HL-60/S4 treated with phorbol 12-myristate 13-acetate at 8.2 ng/mL for 4 days and 3 days (cell line): ENCODE results near the gene FBXO31.

Experiments
- in situ Hi-C: fragments of 300-500 bp; cut with MboI; formaldehyde crosslinking; loops from 2 replicates; pipeline ENCODE4 v1.15.0; 2022; ENCODE audit warnings: low sequenced_read_pairs

FBXO31 gene

DNA sequence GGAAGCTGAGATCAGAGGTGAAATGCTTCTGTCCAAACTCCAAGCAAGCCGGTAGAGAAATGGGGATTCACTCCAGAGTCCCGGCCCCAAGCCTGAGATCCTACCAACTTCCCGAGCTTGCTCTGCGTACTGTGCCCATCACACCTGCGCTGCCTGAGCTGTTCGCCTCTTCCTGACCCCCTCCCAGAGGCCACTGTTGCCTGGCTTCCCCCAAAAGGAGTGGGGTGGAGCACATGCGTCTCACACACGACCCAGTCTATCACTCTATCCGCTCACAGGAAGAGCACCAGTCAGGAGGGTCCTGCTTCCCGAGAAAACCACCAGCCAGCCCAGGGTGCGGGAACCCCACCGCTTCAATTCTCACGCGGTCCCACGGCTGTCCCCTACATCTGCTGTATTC lies 52.9 kb downstream of the FBXO31 start:
- in situ Hi-C loops, result no loop called here

DNA sequence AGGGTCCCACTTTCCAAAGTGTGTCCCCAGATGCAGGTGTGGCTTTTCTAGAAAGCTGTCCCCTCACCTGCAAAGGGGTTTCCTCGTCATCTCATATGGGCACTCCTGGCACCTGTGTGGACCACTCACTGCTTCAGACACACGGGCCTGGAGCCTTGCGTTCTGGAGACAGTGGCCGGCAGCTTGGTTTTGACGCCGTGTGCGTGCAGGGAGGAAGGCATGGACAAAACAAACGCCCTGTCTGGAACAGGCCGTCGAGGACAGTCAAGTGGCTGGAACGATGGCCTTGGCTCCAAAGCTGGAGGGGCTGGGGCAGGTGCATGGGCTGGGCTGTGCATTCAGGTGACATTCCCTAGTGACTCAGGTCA lies 53.3 kb downstream of the FBXO31 start:
- in situ Hi-C loops, result no loop called here

DNA sequence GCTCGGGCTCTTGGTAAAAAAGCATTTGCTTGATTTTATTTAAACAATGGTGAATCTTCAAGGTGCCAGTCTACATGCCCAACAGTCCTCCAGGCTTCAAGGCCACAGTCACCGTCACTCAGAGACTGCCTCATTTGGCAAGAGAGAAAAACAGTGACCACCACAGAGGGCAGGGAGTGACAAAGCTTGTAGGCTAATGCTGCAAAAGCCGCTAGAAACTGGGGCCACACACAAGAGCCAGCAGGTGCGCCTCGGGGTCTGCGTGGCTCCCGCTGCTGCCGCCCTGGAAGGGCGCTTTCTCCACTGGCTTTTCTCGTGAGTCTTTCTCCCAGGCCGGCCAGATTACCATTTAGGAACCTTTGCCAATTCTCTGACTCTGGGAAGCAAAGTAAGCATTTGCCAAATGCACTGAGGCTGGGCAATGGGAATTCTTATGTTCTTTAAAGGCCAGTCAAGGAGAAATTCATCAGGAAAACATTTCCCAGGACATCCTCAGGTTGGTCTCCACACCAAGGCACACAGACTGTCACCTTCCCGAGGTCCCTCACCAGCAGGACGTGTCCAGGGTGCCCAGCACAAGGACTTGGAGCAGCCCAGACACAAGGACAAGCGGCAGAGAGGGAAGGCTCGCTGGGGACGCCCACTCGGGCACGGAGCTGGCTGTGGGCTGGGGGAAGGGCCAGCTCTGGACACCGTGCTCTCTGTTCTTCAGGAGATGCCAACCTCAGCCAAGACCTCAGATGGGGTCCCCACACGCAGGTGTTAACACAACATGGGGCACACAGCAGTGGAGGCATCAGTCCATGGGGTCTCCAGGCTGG lies 53.9 kb downstream of the FBXO31 start:
- in situ Hi-C loops, result no loop called here

DNA sequence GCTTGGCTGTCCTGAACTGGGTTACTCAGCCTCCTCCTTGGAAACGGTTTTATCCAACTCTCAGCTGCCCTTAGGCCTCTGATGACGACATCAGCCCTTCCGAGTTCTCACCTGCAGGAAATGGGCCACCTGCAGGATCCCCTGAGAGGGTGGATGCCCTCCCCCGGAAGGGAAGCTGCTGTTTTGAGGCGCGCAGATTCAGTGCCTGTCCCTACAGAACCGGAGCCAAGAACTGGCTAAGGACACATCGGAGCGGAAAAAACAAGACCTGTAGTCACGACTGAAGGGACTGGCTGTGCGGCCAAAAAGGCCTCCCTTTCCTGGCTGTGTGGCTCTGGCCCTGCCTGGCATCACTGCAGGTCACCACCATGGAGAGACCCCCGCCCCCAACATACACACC lies 54.7 kb downstream of the FBXO31 start:
- in situ Hi-C loops, result no loop called here

DNA sequence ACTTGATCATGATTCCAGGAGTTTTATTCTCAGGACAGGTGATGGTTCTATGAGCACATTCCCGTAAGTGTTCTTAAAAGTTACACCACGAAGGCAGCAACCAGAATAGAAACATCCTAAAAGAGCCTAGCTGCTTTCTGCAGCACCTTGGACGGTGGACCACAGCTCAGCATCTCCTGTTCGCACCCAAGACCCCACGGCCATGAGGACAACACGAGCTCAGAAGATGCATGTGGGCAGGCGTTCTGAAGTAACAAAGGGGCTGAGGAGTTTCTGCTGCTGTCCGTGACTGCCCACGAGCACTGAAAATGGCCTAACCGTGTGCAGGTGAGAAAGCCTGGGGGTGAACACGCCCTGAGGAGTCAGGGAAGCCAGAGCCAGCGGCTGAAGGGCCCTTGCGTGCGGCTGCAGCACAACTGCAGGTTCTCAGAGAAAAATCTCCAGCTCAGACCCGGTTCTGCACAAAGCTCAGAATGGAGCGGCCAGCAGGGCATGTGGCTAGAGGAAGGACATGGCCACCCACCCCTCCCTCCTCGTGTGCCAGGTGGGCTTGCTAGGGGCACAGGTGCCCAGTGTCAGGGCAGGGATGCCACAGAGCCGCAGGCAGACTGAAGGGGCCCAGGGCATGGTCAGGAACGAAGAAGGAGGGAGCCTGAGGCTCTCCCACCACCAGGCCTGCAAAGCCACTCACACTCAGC lies 55.6 kb downstream of the FBXO31 start:
- in situ Hi-C loops, result no loop called here

DNA sequence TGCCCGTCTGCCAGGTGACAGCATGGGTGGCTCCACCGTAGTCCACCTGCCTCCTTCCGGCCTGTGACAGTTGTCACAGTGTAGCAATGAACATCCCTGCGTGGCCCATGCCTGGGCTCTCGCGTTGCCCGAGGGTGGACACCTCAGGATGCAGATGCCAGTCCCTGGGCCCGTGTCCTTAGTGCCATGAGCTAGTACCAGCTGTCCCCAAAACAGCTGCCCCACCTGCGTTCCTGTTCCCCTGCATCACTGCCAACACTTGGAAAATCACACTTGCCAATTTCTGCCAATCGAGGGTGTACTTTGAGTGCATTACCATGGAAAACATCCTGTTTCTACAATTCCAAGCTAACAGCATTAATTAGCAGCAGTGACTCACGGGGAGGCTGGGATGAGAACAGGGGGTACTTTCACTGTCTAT lies 57.4 kb downstream of the FBXO31 start:
- in situ Hi-C loops, result no loop called here

DNA sequence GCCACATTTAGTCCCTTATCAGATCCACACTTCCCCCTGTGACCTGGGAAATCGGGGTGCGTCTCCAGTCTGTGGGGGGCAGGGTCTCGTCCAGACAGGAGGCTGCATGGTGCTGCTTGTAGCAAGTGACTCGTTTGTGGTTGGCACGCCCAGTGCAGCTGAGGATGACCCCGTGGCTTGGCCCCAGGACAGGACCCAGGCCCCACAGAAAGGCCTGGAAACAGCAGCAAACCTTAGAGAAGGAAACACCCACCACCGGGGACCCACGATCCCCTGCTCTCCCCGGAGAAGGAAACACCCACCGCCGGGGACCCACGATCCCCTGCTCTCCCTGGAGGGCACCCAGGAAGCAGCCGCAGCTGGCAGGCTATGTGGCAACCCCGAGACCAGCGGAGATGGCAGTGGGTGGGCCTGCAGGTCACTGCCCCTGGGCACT lies 58.1 kb downstream of the FBXO31 start:
- in situ Hi-C loops, result no loop called here

DNA sequence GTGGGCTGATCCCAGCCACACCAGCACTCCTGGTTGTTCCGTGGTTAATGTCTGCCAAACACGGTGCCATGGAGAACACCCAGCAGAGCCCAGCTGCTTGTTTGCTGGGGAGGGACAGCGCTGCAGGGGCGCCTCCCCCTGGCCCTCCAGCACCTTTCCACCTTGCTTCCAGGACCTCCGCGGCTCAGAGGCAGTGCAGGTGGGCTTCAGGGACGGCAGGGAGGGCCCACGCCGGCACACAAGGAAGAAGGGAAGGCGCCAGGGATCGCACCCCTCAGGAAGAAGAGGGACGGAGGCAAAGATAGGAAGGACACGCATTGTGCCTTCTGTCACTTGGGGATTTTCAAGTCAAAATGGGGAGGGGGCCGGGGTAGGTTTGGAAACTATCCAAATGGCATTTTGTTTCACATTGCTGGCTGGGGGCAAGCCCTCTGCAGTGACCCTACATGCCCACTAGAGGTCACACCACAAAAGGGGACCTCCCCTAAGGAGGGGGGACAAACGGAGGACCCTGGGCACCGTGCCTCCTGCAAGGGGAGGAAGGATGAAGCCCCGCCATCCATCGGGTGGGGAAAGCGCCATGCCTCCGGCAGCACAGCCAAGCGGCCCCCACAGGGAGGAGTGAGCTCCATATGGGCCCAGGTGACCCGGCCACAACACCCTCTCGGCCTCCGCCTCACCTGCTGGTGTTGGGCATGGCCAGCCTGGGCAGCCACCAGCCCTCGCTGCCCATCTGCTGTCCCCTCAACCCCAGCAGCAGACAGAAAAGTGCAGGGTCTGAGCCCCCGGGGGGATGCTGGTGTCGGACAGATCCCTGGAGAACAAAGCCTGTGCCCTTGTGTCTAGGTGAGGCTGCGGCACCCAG lies 58.9 kb downstream of the FBXO31 start:
- in situ Hi-C loops, result no loop called here

DNA sequence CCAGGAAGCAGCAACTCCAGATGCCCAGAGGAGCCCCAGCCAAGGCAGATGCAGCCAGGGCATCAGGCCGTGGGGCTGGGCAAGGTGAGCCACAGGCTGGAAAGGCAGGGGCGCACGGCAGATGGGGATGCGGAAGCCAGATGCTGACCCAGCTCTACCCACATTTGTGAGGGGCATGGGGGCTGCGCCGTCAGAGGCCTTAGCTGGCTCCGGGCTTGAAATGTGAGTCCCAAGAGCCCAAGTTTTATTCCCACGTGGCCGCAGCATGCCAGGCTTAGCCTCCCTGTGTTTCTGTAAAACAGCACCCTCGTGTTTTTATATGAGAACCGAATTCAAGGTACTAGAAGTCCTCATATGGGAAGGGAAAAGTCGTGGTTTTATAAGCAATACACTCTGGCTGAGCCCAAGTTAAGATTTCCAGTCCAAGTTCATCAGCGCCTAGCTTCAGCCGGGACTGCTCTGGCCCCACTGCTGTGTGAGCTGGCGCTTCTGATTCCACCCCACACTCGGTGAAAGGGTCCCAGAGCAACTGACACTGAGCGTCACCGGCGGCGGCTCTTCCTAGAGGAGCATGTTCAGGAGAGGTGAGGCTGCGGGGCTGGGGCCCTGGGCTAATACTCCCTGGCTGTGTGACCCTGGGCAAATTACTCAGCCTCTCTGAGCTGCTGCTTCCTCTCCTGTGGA lies 59.7 kb downstream of the FBXO31 start:
- in situ Hi-C loops, result no loop called here

DNA sequence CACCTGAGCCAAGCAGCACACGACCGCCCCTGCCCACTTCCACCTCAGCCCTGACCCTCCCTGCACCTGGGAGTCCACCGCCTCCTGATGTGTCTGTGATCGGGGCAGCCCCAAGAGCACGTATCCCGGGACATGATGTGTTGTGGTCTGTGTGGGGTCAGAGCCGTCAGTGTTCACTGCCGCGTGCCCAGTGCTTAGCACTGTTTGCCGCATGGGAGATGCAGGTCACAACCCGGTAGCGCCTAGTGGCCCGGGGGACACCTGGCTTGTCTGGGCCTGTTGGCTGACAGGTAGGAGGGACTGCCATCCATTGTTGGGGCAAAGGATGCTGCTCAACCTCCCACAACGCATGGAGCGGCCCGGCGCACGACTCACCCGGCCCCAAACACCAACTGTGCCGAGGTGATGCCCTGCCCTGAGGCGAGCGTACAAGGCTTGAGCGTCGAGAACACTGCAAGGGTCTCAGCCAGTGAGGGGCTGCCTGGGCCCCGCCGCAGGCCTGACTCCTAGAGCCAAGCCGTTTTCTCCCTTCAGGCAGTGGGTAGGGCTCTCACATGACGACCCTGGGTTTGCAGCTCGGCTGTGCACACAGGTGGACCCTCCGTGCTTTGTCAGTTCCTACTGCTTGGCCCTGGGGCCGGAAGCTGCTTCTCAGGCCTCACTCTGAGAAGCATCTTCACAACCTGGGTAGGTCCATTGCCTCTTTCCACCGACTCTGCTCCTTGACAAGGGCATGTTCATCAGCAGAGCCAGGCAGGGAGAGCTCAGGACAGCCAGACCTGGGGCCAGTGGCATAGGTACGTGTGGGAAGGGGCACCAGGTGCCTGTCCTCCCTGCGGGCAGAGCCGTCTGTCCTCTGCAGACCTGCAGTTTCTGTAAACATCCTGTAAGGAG lies 60.5 kb downstream of the FBXO31 start:
- in situ Hi-C loops, result no loop called here

DNA sequence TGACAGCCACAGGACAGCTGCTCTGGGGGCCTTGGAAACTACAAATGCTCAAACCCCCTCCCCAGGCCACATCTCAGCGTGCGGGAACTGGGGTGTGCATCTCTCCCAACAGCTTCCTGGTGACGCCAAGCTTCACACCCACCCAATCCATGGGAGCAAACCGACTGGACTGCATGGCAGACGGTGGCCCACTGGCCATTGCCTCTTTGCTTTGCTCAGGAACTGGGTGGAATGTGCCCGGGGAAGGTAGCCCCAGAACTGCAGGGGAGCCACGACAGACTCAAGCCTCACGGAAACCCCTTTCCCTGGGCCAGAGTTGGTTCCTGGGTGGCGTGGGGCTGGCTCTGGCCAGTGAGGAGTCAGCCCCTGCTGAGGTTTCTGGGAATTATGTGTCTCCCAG lies 61.2 kb downstream of the FBXO31 start:
- in situ Hi-C loops, result no loop called here

DNA sequence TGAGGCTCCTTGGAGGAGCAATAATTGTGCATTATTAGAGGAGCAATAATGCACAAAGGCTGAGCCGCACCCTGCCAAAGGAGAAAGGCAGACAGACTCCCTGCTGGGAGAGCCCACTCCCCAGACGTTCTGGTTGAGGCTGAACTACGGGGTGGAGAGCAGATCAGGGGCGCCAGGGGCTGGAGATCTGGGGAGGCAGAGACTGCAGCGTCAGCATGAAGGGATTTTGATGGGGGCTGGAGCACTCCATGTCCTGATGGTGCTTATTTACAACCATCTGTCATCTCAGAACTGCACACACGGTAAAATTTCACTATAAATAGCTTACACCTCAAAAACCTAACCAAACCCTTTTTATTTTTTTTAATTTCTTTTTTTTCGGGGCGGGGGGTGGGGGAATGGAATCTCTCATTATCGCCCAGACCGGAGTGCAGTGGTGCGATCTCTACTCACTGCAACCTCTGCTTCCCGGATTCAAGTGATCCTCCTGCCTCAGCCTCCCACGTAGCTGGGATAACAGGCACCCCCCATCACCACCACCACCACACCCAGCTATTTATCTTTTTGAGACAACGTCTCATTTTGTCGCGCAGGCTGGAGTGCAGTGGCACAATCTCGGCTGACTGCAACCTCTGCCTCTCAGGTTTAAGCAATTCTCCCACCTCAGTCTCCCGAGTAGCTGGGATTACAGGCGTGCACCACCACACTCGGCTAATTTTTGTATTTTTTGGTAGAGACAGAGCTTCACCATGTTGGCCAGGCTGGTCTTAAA lies 62.1 kb downstream of the FBXO31 start:
- in situ Hi-C loops, result no loop called here

DNA sequence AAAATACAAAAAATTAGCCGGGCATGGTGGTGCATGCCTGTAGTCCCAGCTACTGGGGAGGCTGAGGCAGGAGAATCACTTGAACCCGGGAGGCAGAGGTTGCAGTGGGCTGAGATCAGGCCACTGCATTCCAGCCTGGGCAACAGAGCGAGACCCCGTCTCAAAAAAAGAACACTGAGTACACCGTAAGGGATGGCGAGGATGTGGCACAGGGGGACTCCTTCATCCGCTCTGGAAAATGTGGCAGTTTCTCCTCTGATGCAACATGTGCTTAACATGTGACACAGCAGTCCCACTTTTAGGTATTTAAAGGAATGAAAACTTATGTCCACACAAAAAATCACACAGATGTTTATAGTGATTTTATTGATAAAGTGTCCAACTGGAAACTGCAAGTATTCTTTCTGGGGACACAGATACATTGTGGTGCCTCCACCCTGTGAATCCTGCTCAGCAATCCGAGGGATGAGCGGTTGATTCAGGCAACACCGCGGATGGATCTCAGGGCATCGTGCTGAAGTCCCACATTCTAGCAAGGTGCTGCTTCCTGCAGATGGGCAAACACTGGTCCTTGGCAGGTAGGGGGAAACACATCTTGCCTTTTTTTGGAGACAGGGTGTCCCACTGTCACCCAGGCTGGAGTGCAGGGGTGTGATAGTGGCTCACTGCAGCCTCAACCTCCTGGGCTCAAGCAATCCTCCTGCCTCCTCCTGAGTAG lies 62.9 kb downstream of the FBXO31 start:
- in situ Hi-C loops, result no loop called here

DNA sequence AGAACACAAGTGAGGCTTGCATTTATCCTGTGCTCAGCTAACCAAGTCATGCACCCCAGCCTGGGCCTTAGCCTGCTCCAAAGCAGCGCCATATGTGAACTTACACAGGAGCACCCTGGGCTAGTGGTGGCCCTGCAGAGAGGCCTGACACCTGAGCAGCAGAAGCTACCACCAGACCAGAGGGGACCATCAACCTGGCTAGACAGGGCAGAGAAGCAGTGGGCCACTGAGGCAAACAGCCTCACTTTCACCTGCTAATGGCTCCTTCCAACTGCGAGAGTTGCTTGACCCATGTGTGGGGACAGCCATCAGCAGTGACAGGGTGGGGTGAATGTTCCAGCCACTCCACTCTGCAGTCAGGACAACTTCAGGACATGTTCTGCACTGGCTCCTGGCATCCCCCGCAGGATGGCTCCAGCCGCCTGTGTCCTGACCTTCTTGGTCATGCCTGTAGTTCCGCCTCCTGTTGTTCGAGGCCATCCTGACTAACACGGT lies 63.5 kb downstream of the FBXO31 start:
- in situ Hi-C loops, result no loop called here

DNA sequence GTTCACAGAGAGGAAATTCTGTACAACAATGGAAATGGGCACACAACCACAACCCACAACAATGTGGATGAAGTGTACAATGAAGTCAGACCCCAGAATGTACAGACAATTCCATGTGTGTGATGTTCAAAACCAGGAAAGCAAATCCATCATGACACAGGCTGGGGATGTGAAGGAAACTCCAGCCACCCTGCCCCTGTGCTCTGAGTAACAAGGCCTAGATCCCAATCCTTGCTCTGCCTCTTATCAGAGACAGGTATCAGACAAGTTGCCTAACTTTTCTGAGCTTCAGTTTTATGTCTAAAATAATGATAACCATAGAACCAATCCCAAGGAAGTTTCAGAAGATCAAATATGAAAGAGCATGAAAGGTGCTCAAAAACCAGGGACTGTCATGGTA lies 64.6 kb downstream of the FBXO31 start:
- in situ Hi-C loops, result no loop called here

DNA sequence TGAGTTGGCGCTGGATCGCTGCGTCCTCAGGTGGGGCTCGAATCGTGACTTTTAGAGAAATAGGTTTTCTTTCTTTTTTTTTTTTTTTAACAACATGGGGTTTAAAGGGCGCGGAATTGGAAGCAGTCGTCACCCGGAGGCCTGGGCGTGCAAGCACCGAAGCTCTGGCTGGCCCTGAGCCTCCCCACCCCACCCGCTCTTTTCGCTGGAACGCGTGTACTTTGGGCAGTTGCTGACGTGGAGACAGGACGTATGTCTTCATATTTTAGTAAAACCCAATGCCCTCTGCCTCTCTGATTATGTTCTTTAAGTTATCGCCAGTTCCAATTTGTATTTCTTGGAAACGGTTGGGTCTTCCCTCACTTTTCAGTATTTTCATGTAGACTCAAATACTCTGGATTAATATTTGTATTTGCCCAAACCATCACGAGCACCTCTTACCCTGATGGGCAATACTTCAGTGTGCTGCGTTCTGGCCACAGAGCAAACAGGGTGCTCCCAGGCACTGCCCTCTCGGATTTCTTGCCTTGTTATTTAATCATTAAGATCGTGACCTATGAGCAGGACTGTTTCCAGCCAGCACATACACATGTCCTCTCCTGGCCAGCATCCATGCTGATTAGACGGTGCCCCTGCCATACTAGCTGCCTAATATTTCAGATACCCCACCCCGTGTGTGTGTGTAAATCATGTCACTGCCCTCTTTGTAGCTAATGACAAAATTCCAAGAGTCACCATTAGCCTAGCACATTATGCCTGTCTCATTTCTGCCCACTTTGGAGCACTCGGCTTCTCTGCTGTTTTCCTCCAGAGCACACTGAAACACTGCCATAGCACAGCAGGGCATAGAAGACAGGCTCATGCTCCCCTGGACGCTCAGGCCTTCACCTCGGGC lies 65.6 kb downstream of the FBXO31 start:
- in situ Hi-C loops, result no loop called here
